HepG2 (cell line): ENCODE results near the gene SPNS3. TPM values are rescaled to one million over a fixed set of nuclear protein-coding genes. Genes with fewer than 3 reads are reported as not detected.

Source experiments
- AGO1 ChIP-seq: fragments of 200-400 bp; formaldehyde crosslinking; IDR thresholded peaks from 2 replicates; pipeline ENCODE4 v1.6.1; 2017; ENCODE audit warnings: mild to moderate bottlenecking, low read depth, low read length, moderate library complexity; ENCODE audit not compliant: poor library complexity, severe bottlenecking
- ARID4A ChIP-seq: sonication (generic); formaldehyde crosslinking; IDR thresholded peaks from 2 replicates; pipeline ENCODE4 v1.5.0; 2020; ENCODE audit warnings: mild to moderate bottlenecking, missing genetic modification reagents, borderline replicate concordance
- FOXC1 ChIP-seq: sonication (generic); formaldehyde crosslinking; IDR thresholded peaks from 2 replicates; pipeline ENCODE4 v1.8.0; 2022; ENCODE audit warnings: mild to moderate bottlenecking, missing genetic modification reagents, borderline replicate concordance
- FOXO4 ChIP-seq: sonication (generic); formaldehyde crosslinking; conservative IDR thresholded peaks from 2 replicates; pipeline ENCODE4 v1.8.1; 2023; ENCODE audit warnings: missing genetic modification reagents
- GABPB1 ChIP-seq: IDR thresholded peaks from 2 replicates; pipeline ENCODE4 v1.6.1; 2016; ENCODE audit warnings: mild to moderate bottlenecking, missing genetic modification reagents, moderate library complexity, missing compliant biosample characterization
- HNF4A ChIP-seq: sonication (generic); formaldehyde crosslinking; IDR thresholded peaks from 2 replicates; pipeline ENCODE4 v1.4.0; 2020; ENCODE audit warnings: missing genetic modification reagents
- HNRNPK ChIP-seq: fragments of 200-400 bp; formaldehyde crosslinking; IDR thresholded peaks from 2 replicates; pipeline ENCODE4 v1.6.1; 2018; ENCODE audit warnings: low read length, low read depth, moderate library complexity, mild to moderate bottlenecking; ENCODE audit not compliant: poor library complexity, severe bottlenecking
- HNRNPL ChIP-seq: fragments of 200-400 bp; formaldehyde crosslinking; IDR thresholded peaks from 2 replicates; pipeline ENCODE4 v1.6.1; 2017; ENCODE audit warnings: mild to moderate bottlenecking, low read depth, low read length
- KDM2A ChIP-seq: sonication (generic); formaldehyde crosslinking; IDR thresholded peaks from 2 replicates; pipeline ENCODE4 v1.4.0; 2020; ENCODE audit warnings: low read depth, missing genetic modification reagents, borderline replicate concordance
- MTF2 ChIP-seq: sonication (generic); formaldehyde crosslinking; IDR thresholded peaks from 2 replicates; pipeline ENCODE4 v1.5.0; 2020; ENCODE audit warnings: missing genetic modification reagents, borderline replicate concordance
- RXRA ChIP-seq: sonication (generic); formaldehyde crosslinking; IDR thresholded peaks from 2 replicates; pipeline ENCODE4 v1.5.1; 2020; ENCODE audit warnings: missing genetic modification reagents
- TBX2 ChIP-seq: sonication (generic); formaldehyde crosslinking; IDR thresholded peaks from 2 replicates; pipeline ENCODE4 v1.5.0; 2020; ENCODE audit warnings: missing genetic modification reagents, mild to moderate bottlenecking, borderline replicate concordance
- TEAD3 ChIP-seq: optimal IDR thresholded peaks from 2 replicates; pipeline ENCODE3; 2016; ENCODE audit warnings: borderline replicate concordance
- XBP1 ChIP-seq: sonication (generic); formaldehyde crosslinking; IDR thresholded peaks from 2 replicates; pipeline ENCODE4 v1.5.0; 2020; ENCODE audit warnings: missing genetic modification reagents
- ZBTB39 ChIP-seq: sonication (generic); formaldehyde crosslinking; IDR thresholded peaks from 2 replicates; pipeline ENCODE4 v1.5.0; 2020; ENCODE audit warnings: missing genetic modification reagents
- ZMYM4 ChIP-seq: sonication (generic); formaldehyde crosslinking; IDR thresholded peaks from 2 replicates; pipeline ENCODE4 v1.8.1; 2023; ENCODE audit warnings: mild to moderate bottlenecking, missing genetic modification reagents
- ZNF263 ChIP-seq: sonication (generic); formaldehyde crosslinking; IDR thresholded peaks from 2 replicates; pipeline ENCODE4 v1.4.0; 2020; ENCODE audit warnings: missing genetic modification reagents
- ZNF275 ChIP-seq: sonication (generic); formaldehyde crosslinking; IDR thresholded peaks from 2 replicates; pipeline ENCODE4 v1.8.0; 2022; ENCODE audit warnings: missing genetic modification reagents, mild to moderate bottlenecking, inconsistent platforms, borderline replicate concordance
- polyA plus RNA-seq, 8 experiments: library from polyadenylated mRNA; depleted of rRNA in 3 of 8; stranded (reverse) in 7 of 8; unstranded in 1 of 8; fragments of >200 nt; fragmentation: Illumina TruSeq in 4 of 8; extraction: Trizol in 4 of 8; gene quantifications; 2 replicates each; pipeline versions ENCODE4 v1.2.1 to v1.2.3, GENCODE V29; 2011 to 2016; ENCODE audit warnings: low read depth in 4 of 8, missing spikeins in 1 of 8, mixed read lengths in 1 of 8; ENCODE audit not compliant: insufficient read depth in 1 of 8
- total RNA-seq, 5 experiments: library from RNA; depleted of rRNA; stranded (reverse); fragments of >200 nt; fragmentation: Illumina TruSeq; extraction: Trizol; gene quantifications; 2 replicates each; pipeline ENCODE4 v1.2.3, GENCODE V29; 2016; ENCODE audit warnings: low read depth in 1 of 5

The SPNS3 gene
- total and polyA plus RNA-seq, 2 of the 13 experiments (the other 11 are each of a cell fraction or from before 2014, with no cell fraction given) = not detected

- 0 out of 2 replicates have a peak, but pooled peaks have one; percentile 24 for TF ChIP-seq ZBTB39 (CRISPR knock-in tag)
- TF ChIP-seq XBP1 (CRISPR knock-in tag) = no peak
- 0 out of 2 replicates have a peak, but pooled peaks have one; percentile 15 for TF ChIP-seq ARID4A
- peak; percentile 93 for TF ChIP-seq HNRNPL
- TF ChIP-seq AGO1 = peak; percentile 90
- TF ChIP-seq ZMYM4 (CRISPR knock-in tag) = no peak
- 0 out of 2 replicates have a peak, but pooled peaks have one; percentile 56 for TF ChIP-seq MTF2 (CRISPR knock-in tag)
- TF ChIP-seq TBX2 = peak; percentile 41; the same call in 1 of the 2 replicates
- no peak for TF ChIP-seq HNRNPK
- peak; percentile 24 for TF ChIP-seq TEAD3 (CRISPR knock-in tag)
- peak; percentile 98 for TF ChIP-seq ZNF263 (CRISPR knock-in tag)
- TF ChIP-seq RXRA (CRISPR knock-in tag) = peak; percentile 61; the same call in 1 of the 2 replicates
- TF ChIP-seq FOXO4 = 0 out of 2 replicates have a peak, but pooled peaks have one; percentile 33
- no peak for TF ChIP-seq ZNF275 (CRISPR knock-in tag)
- peak; percentile 29; the same call in 1 of the 2 replicates for TF ChIP-seq GABPB1 (CRISPR knock-in tag)
- peak; percentile 28 for TF ChIP-seq KDM2A (CRISPR knock-in tag)
- TF ChIP-seq HNF4A (CRISPR knock-in tag) = peak; percentile 26; the same call in 1 of the 2 replicates
- peak; percentile 55 for TF ChIP-seq FOXC1 (CRISPR knock-in tag)
Measured at GRCh38 chr17:4533523-4534504, 100.1 kb downstream of the SPNS3 start (continued).
